Muscle layer of colon (tissue), 2 donors: ENCODE results near the gene NUFIP1.
A peak's percentile ranks its signal among the peaks of the same experiment; 100 is the strongest.

ENCODE experiments used
- H3K27ac ChIP-seq: one replicate; pipeline ENCODE4 v1.7.0; 2013; ENCODE audit warnings: low read depth, mild to moderate bottlenecking, low read length, moderate library complexity
- H3K27me3 ChIP-seq, 2 donors: one replicate each; pipeline ENCODE4 v1.7.0; 2013; ENCODE audit warnings: low read length in 2 of 2, mild to moderate bottlenecking in 2 of 2; ENCODE audit not compliant: insufficient read depth in 2 of 2, control insufficient read depth in 1 of 2
- H3K36me3 ChIP-seq: one replicate; pipeline ENCODE4 v1.7.0; 2013; ENCODE audit warnings: mild to moderate bottlenecking, low read length; ENCODE audit not compliant: insufficient read depth
- H3K4me1 ChIP-seq: one replicate; pipeline ENCODE4 v1.7.0; 2013; ENCODE audit warnings: mild to moderate bottlenecking, low read length; ENCODE audit not compliant: insufficient read depth
- H3K4me3 ChIP-seq, 2 donors: one replicate each; pipeline ENCODE4 v1.7.0; 2013; ENCODE audit warnings: low read length in 2 of 2, low read depth in 1 of 2, mild to moderate bottlenecking in 1 of 2, moderate library complexity in 1 of 2
- H3K9ac ChIP-seq: one replicate; pipeline ENCODE4 v1.7.0; 2013; ENCODE audit warnings: low read length
- H3K9me3 ChIP-seq: one replicate; pipeline ENCODE4 v1.7.0; 2013; ENCODE audit warnings: mild to moderate bottlenecking, low read length
- donor health status: abdominal sarcoma.
- donor health status: Adenocarcinoma of cecum.

Gene NUFIP1

GRCh38 chr13:45004096-45004495 lies 14.8 kb upstream of the NUFIP1 start:
- Histone ChIP-seq H3K9ac (no peak overlapping the region), H3K27me3 (no peaks in the 10 kb centered on the region), H3K4me3 (no peak overlapping the region), H3K27ac (no peak overlapping the region), H3K4me1 (no peaks in the 10 kb centered on the region), H3K36me3 (peaks cover 28% of the 10 kb centered on the region), H3K9me3 (no peaks in the 10 kb centered on the region)

GRCh38 chr13:45003417-45003816 lies 14.1 kb upstream of the NUFIP1 start:
- no peak overlapping the region for H3K4me3 ChIP-seq
- no peak overlapping the region for H3K27ac ChIP-seq
- peaks cover 23% of the 10 kb centered on the region for H3K36me3 ChIP-seq
- H3K9ac ChIP-seq: no peak overlapping the region
- no peaks in the 10 kb centered on the region for H3K27me3 ChIP-seq
- no peaks in the 10 kb centered on the region for H3K4me1 ChIP-seq
- no peaks in the 10 kb centered on the region for H3K9me3 ChIP-seq

DNA sequence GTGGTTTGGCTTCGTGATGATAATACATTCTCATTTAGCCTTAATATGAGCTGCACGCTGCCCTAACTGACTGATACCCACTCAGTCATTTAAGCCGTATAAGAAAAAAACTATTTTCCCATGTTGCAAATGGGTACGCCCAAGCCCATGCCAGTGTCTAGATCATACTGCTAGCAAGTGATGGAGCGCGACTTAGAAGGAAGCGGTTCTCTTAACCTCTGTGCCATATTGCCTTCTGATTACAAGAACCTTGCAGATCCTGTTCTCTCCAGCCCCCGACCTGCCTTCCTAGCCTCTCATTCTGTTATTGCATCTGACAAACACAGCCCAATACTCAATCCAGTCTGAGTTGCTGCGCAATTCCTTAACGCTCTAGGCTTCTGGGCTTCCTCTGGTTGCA lies 670 bp upstream of the NUFIP1 start:
- peak overlapping the region; percentile 98 to 99 for H3K4me3 ChIP-seq
- no peaks in the 10 kb centered on the region for H3K27me3 ChIP-seq
- peaks cover 37% of the 10 kb centered on the region for H3K4me1 ChIP-seq
- H3K9me3 ChIP-seq: no peaks in the 10 kb centered on the region
- peak overlapping the region; percentile 73 for H3K27ac ChIP-seq
- peak overlapping the region; percentile 97 for H3K9ac ChIP-seq
- H3K36me3 ChIP-seq: peaks cover 5% of the 10 kb centered on the region

GRCh38 chr13:44978328-44978727 lies 10.9 kb downstream of the NUFIP1 start:
- Histone ChIP-seq H3K9ac (no peak overlapping the region), H3K36me3 (peaks cover 35% of the 10 kb centered on the region), H3K27me3 (no peaks in the 10 kb centered on the region)

GRCh38 chr13:44976949-44977583 lies 12.2 kb downstream of the NUFIP1 start:
- H3K27me3 ChIP-seq: no peaks in the 10 kb centered on the region
- H3K9ac ChIP-seq: no peak overlapping the region
- no peaks in the 10 kb centered on the region for H3K4me1 ChIP-seq
- no peak overlapping the region for H3K4me3 ChIP-seq
- H3K36me3 ChIP-seq: peaks cover 35% of the 10 kb centered on the region
- no peaks in the 10 kb centered on the region for H3K9me3 ChIP-seq
- H3K27ac ChIP-seq: no peak overlapping the region

More at GRCh38 chr13:44978328-44978727, 10.9 kb downstream of the NUFIP1 start:
- no peak overlapping the region for H3K27ac ChIP-seq
- no peaks in the 10 kb centered on the region for H3K9me3 ChIP-seq
- no peaks in the 10 kb centered on the region for H3K4me1 ChIP-seq
- H3K4me3 ChIP-seq: no peak overlapping the region

- no peaks in the 10 kb centered on the region for H3K9me3 ChIP-seq
- no peak overlapping the region for H3K4me3 ChIP-seq
- H3K36me3 ChIP-seq: peaks cover 35% of the 10 kb centered on the region
- H3K27me3 ChIP-seq: no peaks in the 10 kb centered on the region
- H3K4me1 ChIP-seq: no peaks in the 10 kb centered on the region
- no peak overlapping the region for H3K9ac ChIP-seq
- no peak overlapping the region for H3K27ac ChIP-seq
These were observed 13.1 kb downstream of the NUFIP1 start for GRCh38 chr13:44976196-44976595.

DNA sequence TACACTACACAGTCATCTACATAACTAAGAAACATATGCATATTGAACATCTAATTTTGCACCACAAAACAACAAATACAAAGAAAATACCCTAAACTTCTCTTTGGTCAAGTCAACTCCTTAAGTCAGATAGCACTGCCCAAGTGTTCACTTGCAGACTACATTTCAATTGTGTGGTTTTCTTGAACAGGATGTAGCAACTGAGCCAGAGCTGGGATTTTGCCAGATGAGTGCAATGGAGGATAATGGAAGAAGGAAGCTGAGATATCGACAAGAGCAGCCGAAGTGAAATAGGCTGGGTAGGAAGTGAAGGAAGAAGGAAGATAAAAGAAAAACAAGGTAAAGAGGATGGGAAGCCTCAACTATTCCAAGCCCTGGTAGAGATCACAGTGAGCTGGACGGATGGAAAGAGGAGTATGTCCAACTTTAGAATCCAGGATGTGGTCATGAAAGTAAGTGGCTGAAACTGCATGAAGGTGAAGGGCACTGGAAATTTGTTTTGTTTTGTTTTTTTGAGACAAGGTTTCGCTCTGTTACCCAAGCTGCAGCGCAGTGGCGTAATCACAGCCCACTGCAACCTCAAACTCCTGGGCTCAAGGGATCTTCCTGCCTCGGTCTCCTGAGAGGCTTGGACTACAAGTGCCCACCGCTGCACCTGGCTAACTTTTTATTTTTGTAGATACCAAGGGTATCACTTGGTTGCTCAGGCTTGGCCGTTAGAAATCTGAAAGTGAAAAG lies 15.0 kb downstream of the NUFIP1 start:
- no peaks in the 10 kb centered on the region for H3K27me3 ChIP-seq
- H3K9ac ChIP-seq: no peak overlapping the region
- peaks cover 23% of the 10 kb centered on the region for H3K36me3 ChIP-seq
- H3K9me3 ChIP-seq: no peaks in the 10 kb centered on the region
- H3K27ac ChIP-seq: no peak overlapping the region
- H3K4me1 ChIP-seq: no peaks in the 10 kb centered on the region
- H3K4me3 ChIP-seq: no peak overlapping the region

DNA sequence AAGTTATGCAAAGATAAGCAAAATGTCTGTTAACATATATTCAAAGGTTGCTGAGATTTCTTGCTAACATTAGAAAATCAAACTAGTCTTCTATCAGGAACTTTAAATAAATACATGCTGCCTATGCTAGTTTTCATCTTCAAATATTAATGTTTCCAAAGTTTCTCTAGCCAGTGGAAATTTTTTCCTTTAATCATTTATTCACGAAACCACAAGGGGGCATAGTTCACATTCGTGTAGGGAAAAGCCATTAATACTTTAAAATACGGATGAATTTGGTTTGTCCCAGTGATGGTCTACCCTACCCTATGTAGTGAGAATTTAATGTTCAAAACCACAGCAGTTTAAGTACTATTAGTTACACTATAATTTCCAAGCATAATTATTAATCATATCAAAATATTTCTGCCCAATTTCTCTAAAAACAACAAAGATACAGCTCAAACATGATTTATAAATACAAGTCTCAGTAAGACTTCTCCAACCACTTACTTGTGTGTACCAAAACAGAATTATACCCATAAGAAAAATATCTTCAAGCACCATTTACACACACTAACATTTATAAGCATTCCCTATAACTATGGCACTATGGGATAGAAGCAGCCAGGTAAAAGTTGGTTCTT lies 16.2 kb downstream of the NUFIP1 start:
- Histone ChIP-seq H3K9me3 (no peaks in the 10 kb centered on the region), H3K4me3 (no peak overlapping the region), H3K4me1 (peaks cover 6% of the 10 kb centered on the region), H3K36me3 (peaks cover 11% of the 10 kb centered on the region), H3K9ac (no peak overlapping the region), H3K27me3 (no peaks in the 10 kb centered on the region), H3K27ac (no peak overlapping the region)

DNA sequence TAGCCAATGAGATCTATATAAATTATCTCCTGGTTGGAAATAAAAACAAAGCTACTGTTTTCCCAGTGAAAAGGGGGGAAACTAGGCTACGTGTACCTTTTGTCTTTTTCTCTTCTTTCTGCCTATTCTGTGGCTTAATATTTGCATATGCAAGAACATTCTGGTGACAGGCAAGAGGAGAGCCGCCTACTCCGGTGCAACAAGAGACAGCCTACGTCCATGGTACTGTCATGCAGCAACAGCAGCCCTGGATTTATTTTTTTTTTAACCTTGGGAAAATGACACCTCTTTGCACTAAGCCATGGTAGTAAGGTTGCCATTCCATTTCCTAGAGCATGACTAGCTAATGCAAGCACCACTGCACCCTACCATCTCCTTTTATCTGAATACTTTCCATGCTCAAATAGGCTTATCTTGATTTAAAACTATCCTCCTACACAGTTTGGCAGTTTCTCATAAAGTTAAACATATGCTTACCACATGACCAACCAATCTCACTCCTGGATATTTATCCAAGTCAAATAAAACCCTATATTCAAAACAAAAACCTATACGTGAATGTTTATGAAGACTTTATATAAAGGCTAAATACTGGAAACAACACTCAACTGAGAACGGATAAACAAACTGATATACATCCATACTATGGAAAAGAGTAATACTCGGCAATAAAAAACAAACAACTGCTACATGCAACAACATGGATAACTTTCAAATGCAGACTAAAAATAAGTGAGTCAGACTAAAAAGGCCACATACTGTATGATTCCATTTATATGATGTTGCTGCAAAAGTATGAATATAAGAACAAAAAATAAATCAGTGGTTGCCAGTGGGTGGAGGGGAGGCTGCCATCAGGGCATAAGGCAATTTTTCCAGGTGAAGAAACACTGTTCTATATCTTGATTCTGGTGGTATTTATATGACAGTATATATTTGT lies 17.3 kb downstream of the NUFIP1 start:
- peaks cover 7% of the 10 kb centered on the region for H3K36me3 ChIP-seq
- H3K9me3 ChIP-seq: no peaks in the 10 kb centered on the region
- H3K4me1 ChIP-seq: peaks cover 16% of the 10 kb centered on the region
- no peak overlapping the region for H3K9ac ChIP-seq
- no peak overlapping the region for H3K27ac ChIP-seq
- no peaks in the 10 kb centered on the region for H3K27me3 ChIP-seq
- no peak overlapping the region for H3K4me3 ChIP-seq

DNA sequence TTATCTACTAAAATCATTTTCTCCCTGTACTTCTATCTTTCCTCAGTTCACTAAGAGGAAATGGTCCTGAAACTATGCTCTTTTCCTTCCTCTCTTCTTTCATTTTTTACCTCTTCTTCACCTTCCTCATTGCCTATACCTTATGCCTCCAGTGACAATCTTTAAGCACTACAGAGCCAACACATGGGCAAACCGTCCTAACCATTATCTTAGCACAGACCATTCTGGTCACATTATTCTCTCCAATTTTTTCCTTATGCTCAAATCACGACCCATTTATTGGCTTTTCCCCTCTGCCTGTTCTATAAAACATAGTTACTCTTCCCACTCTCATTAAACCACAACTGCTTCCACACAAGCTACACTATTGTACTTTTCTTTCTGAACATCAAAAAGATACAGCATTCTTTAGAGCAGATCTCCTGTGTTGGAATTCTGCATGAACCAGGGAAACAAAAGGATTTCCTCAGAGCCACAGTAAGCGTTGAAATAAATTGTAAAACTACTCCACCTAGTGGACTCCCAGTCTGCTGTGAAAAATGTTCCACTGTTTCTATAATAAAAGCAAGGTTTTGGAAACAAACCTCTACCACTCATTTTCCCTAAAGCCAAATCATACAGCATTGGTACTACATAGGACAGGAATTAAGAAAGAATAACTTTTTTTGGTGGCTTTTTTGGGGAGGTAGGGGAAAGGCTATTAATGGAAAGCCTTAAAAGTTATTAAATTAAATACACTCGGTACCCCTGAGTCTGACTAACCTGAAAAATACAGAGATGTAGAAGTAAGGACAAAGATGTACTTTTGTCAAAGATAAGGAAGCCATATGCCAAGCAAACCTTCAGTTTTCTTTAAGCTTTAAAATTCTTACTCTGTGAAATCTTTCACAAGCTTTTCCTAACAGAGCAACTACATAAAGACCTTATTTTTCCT lies 19.5 kb downstream of the NUFIP1 start:
- Histone ChIP-seq H3K27ac (no peak overlapping the region), H3K4me3 (no peak overlapping the region), H3K4me1 (peaks cover 16% of the 10 kb centered on the region), H3K9me3 (no peaks in the 10 kb centered on the region), H3K9ac (no peak overlapping the region), H3K36me3 (peaks cover 2% of the 10 kb centered on the region), H3K27me3 (no peaks in the 10 kb centered on the region)
